ENCODE data around the gene PLPP7.

DNA sequence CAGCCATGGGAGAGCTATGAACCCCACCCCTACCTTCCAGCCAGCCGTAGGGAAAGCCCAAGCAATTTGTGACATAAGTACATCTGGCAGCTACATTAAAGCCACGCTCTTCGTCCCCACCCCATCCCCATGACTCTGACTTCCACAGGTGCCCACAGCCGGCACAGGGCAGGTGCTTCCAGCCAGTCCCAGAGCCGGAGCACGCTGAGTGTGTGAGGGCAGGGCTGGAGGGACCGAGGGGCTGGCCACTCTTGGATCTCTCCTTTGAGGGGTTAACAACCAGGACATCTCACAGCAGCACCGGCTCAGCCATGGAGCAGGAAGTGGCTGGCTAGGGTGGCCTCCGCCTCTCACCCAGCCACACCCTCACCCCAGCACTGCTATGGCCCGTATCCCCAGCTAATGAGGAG lies 10.8 kb upstream of the PLPP7 start:
- TF ChIP-seq, protein P1, sequence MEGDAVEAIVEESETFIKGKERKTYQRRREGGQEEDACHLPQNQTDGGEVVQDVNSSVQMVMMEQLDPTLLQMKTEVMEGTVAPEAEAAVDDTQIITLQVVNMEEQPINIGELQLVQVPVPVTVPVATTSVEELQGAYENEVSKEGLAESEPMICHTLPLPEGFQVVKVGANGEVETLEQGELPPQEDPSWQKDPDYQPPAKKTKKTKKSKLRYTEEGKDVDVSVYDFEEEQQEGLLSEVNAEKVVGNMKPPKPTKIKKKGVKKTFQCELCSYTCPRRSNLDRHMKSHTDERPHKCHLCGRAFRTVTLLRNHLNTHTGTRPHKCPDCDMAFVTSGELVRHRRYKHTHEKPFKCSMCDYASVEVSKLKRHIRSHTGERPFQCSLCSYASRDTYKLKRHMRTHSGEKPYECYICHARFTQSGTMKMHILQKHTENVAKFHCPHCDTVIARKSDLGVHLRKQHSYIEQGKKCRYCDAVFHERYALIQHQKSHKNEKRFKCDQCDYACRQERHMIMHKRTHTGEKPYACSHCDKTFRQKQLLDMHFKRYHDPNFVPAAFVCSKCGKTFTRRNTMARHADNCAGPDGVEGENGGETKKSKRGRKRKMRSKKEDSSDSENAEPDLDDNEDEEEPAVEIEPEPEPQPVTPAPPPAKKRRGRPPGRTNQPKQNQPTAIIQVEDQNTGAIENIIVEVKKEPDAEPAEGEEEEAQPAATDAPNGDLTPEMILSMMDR (IDR thresholded peaks at IDR 0.05) = no peak
- no peak for TF ChIP-seq POLR2A (IDR thresholded peaks at IDR 0.05)
